ENCODE measurements around the gene LPIN1. TPM values are rescaled to one million over a fixed set of nuclear protein-coding genes. Genes with fewer than 3 reads are reported as not detected.
A peak's percentile ranks its signal among the peaks of the same experiment; 100 is the strongest.

The LPIN1 gene
- total RNA-seq, 4 donors from 2014 or later = 19.0 to 52.3 (median 30.5) TPM

- no peak overlapping the region for H3K4me3 ChIP-seq
- no peaks in the 10 kb centered on the region for H3K9me3 ChIP-seq
- peak in 1 of 2 donors; percentile 47 for DNase-seq
- H3K27ac ChIP-seq = peak overlapping the region; percentile 90 to 92
- TF ChIP-seq, protein P1, sequence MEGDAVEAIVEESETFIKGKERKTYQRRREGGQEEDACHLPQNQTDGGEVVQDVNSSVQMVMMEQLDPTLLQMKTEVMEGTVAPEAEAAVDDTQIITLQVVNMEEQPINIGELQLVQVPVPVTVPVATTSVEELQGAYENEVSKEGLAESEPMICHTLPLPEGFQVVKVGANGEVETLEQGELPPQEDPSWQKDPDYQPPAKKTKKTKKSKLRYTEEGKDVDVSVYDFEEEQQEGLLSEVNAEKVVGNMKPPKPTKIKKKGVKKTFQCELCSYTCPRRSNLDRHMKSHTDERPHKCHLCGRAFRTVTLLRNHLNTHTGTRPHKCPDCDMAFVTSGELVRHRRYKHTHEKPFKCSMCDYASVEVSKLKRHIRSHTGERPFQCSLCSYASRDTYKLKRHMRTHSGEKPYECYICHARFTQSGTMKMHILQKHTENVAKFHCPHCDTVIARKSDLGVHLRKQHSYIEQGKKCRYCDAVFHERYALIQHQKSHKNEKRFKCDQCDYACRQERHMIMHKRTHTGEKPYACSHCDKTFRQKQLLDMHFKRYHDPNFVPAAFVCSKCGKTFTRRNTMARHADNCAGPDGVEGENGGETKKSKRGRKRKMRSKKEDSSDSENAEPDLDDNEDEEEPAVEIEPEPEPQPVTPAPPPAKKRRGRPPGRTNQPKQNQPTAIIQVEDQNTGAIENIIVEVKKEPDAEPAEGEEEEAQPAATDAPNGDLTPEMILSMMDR (IDR thresholded peaks at IDR 0.05) = peak in 2 of 4 experiments; percentile 13 to 30
- TF ChIP-seq POLR2A (IDR thresholded peaks at IDR 0.05) = no peak
- intact Hi-C loops (cut with DNase I; ENCODE audit: low total_unique reads) = no loop called here
- H3K36me3 ChIP-seq = no peaks in the 10 kb centered on the region
- H3K4me1 ChIP-seq = peaks cover 4 to 9% of the 10 kb centered on the region in 2 donors
- H3K27me3 ChIP-seq = no peaks in the 10 kb centered on the region
Observed at GRCh38 chr2:11744631-11745394, 1.6 kb upstream of the LPIN1 start.

DNA sequence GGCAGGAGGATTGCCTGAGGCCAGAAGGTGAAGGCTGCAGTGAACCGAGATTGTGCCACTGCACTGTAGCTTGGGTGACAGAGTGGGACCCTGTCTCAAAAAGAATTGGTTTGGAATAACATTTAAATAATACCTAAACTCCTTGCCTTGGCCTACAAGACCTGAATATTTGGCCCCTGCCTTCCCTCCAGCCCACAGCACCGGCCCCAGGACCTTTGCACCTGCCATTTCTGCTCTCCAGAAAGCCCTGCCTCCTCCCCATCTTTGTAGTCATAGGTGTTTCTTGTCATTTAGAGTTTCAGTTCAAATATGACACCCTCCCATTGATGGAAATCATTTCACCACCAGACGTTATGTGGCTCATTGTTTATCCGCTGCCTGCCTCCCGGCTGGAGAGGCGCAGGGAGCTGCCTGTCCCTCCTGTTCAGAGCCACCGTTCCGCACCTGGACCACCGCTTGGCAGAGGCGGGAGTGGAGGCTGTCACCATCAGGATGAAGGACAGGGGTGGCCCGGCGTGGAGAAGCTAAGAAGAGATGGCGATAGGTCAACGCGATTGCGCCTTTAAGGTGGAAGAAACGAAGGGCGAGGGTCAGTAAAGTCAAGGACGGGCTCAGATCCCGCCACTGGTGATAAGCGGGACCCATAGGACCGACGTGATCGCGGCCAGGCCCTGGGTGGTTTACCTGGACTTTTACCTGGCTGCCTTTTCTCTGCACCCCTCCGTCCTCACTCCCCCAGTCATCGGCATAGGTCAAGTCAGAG, 638 bp upstream of the LPIN1 start:
- H3K4me1 ChIP-seq = peaks cover 4 to 11% of the 10 kb centered on the region in 2 donors
- TF ChIP-seq, protein P1 (IDR thresholded peaks at IDR 0.05) = no peak
- no peak for TF ChIP-seq POLR2A (IDR thresholded peaks at IDR 0.05)
- peak overlapping the region; percentile 70 to 90 for H3K27ac ChIP-seq
- DNase-seq = no peak
- H3K36me3 ChIP-seq = no peaks in the 10 kb centered on the region
- H3K9me3 ChIP-seq = no peaks in the 10 kb centered on the region
- no peaks in the 10 kb centered on the region for H3K27me3 ChIP-seq
- peak overlapping the region in 1 of 2 donors; percentile 78 for H3K4me3 ChIP-seq
- intact Hi-C loops (cut with DNase I; ENCODE audit: low total_unique reads) = no loop called here

GRCh38 chr2:11746807-11747459, 501 bp downstream of the LPIN1 start:
- no peak for TF ChIP-seq POLR2A (IDR thresholded peaks at IDR 0.05)
- TF ChIP-seq, protein P1 (IDR thresholded peaks at IDR 0.05) = no peak
- Histone ChIP-seq H3K27me3 (no peaks in the 10 kb centered on the region), H3K9me3 (no peaks in the 10 kb centered on the region), H3K36me3 (no peaks in the 10 kb centered on the region), H3K27ac (peak overlapping the region; percentile 70 to 90), H3K4me1 (peaks cover 4 to 14% of the 10 kb centered on the region in 2 donors), H3K4me3 (peak overlapping the region; percentile 78 to 86)
- intact Hi-C loops (cut with DNase I; ENCODE audit: low total_unique reads) = no loop called here
- DNase-seq = no peak

DNA sequence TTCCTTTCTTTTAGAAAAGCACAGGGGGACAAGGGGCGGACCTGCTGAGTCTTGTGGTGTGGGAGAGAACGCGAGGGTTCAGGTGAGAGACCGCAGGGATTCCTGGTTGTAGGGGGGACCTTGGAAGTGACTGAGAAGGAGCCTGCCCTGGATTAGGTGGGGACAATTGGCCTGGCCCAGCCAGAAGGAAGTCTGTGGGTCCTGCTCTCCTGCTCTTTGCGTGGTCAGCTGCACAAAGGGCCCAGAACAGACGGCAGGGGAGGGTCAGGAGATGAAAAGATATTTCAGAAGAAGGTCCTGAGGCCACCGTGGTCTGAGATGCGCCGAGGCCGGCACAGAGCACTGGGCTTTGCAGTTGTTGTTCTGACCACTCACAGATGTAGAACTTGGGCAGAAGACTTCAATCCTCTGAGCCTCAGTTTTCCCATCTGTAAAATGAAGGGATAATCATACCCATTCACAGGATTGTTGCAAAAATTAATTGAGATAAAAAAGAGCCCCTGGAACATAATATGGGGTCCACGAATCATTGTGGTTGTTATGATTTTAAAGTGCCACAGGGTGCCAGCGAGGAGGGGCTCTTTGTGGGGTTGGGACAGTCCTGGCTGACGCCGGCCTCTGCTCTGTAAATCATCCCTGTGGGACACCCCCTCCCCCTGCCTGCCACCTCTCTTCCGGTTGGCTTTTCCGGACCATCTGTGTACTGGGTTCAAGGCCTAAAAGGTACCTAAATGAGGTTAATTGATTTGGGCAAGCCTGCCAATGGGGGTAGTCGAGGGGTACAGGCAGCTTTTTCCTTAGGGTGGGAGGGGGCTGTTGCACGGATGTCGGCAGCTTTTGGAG, 1.8 kb downstream of the LPIN1 start:
- Histone ChIP-seq H3K4me1 (peaks cover 4 to 16% of the 10 kb centered on the region in 2 donors), H3K36me3 (no peaks in the 10 kb centered on the region), H3K4me3 (peak overlapping the region in 1 of 2 donors; percentile 78), H3K27me3 (no peaks in the 10 kb centered on the region), H3K9me3 (no peaks in the 10 kb centered on the region), H3K27ac (peak overlapping the region; percentile 70 to 90)
- DNase-seq = no peak
- TF ChIP-seq, protein P1 (IDR thresholded peaks at IDR 0.05) = no peak
- TF ChIP-seq POLR2A (IDR thresholded peaks at IDR 0.05) = no peak
- intact Hi-C loops (cut with DNase I; ENCODE audit: low total_unique reads) = no loop called here
